ENCODE measurements around the gene SOX13.

The SOX13 gene

GRCh38 chr1:204132718-204133117, 59.8 kb downstream of the SOX13 start:
- DNase-seq: no peak

GRCh38 chr1:204134103-204134502, 61.2 kb downstream of the SOX13 start:
- DNase-seq: no peak

DNA sequence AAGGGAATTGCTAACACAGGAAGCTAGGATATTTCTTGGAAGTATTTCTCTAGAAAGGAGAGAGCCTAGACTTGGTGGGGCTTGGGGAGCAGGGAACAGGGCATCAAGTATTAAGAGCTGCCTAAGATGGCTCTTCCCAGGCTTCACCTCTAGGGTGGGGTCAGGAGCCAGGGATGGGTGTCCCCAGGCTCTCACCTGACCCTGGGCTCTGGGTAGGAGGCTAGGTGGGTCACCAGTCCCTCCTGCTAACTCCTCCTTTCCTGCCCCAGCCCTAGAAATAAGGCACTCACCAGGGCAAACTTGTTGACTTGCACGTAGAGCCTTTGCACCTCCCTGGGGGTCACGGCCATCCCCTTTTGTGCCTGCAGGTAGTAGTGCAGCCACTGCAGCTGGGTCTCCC, 63.9 kb downstream of the SOX13 start:
- no peak for DNase-seq

DNA sequence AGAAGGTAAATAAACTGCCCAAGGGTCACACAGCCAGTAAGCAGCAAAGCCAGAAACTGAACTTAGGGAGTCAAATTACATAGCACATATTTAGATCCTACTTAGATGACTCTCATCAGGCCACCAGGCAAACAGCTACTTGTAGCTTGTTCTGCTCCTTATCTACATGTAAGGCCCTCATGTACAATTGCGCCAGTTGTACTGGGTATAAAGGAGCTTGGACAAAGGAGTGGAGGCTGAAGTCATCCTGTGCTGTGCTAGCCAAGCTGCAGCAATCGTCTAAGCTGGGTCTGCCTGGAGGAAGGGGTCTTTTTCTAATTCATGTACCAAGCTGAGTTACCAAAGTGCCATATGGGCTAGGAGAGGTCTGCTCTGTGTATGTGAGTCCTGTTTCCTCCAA, 66.2 kb downstream of the SOX13 start:
- DNase-seq: no peak

- no peak for DNase-seq
These were observed 67.0 kb downstream of the SOX13 start for GRCh38 chr1:204139952-204140351.

DNA sequence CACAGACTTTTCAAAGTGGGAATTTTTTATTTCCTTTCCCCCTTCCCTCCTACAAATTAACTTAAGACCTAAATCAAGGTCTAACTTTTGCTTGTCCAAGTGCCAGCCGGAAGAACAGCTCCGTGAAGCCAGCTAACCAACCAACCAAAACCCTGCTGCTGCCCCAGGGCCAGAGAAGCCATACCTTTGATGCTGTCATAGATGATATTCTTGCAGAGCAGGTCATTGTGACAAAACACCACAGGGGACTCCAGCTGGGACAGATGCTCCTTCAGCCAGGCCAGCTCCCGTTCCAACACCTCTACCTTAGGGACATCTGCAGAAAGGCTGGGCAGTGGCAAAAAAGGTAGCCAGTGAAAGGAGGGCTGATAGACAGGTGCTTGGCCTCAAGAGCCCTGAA, 68.2 kb downstream of the SOX13 start:
- no peak for DNase-seq

GRCh38 chr1:204142032-204142974, 69.4 kb downstream of the SOX13 start:
- no peak for DNase-seq

DNA sequence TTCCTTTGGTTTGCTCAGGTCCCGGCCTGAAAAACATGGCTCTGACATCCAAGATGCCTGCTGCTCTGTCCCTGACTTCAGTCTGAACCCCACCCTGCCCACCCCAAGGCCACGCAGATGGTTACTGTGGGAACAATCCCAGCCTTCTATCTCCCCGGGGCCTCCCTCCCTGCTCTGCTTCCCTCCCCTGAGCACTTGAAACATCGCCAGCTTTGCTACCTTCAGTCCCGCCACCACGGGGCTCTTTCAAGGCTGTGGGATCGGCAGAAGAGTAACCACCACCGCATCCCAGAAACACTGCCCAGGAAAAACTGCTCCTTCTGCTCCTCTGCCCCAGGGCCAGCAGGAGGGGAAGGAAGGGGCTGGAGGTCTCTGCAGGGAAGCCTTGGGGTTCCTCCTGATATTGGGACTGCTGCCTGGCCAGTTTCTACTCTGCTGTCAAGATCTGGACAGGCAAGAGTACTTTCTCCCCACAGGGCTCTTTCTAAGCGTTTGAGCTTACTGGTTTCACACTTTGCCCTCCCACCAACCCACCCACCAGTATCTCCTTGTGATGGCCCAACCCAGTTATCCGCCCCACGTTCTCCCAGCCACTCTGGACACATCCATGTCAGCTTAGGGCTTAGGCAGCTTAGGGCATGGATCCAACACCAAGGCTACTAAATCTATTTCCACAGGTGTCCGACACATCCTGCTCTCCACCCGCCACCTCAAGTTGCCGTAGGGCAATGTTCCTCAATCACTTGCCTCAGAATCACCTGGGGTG, 70.5 kb downstream of the SOX13 start:
- no peak for DNase-seq

DNA sequence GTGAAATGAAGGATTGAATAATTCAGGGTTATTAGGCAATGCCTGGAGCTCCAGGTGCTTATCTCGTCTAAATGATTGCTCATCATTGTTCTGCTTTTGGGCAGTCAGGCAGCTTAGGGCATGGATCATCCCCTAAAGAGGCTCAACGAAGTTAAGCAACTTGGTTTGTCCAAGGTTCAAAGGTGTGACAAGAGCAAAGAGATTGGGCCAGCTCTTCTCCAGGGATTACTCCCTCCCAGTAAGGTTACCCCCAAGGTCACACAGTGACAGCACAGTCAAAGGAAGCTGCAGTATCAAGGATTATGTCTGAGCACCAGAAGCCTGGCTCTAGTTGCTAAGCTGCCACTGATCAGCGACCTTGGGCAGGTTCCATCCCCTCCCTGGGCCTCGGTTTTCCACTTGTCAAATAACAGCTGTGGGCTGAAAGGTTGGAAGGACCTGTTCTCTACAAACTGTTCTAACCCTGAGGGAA, 72.2 kb downstream of the SOX13 start:
- DNase-seq: no peak

- no peak for DNase-seq
These were observed 73.4 kb downstream of the SOX13 start for GRCh38 chr1:204146309-204146708.

- DNase-seq: no peak
These were observed 74.0 kb downstream of the SOX13 start for GRCh38 chr1:204146965-204147364.

DNA sequence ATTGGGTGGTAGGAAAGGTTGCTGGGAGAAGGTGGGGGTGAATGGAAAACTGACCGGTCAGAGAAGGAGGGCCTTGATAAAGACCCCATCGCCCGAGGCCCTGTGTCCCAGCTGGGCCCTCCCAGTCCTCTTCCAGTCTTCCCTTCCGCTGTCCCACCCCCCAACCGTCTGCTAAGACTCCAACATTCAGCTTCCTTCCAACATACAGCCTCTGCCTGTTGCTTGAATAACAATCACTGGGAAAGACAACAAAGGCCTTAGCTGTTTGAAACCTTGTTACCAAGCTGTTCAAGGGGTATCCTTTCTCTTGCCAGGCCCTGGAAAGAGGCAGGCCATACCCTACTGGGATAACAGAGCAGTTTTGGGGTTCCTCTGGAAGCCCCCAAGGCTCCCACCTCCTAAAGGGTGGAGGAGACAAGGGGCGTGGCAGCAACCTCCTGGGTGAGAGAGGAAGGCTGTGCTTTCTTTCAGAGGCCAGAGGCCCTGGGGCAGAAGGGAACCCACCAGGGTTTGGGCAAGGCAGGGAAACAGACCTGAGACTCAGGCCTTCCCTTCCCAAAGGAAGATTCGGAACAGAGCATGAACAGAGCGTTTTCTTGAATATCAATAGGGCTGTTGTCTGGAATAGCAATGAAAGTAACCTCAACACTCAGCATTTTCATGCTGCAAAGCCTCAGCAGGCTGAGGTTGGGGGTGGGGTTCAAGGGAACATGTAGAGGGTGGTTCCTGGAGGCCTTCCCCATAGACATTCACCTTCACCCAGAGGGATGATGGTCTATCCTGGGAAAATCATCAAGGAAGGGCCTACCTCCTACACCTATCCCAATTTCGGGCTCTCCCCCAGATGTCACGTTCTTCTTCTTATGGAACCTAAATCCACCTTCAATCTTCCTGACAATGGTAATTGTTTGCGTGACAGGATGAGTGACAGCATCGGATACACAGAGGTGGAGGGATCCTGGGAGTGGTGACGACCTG, 74.8 kb downstream of the SOX13 start:
- no peak for DNase-seq

GRCh38 chr1:204149107-204149506, 76.2 kb downstream of the SOX13 start:
- no peak for DNase-seq

- no peak for DNase-seq
These were observed 77.0 kb downstream of the SOX13 start for GRCh38 chr1:204149635-204150565.

DNA sequence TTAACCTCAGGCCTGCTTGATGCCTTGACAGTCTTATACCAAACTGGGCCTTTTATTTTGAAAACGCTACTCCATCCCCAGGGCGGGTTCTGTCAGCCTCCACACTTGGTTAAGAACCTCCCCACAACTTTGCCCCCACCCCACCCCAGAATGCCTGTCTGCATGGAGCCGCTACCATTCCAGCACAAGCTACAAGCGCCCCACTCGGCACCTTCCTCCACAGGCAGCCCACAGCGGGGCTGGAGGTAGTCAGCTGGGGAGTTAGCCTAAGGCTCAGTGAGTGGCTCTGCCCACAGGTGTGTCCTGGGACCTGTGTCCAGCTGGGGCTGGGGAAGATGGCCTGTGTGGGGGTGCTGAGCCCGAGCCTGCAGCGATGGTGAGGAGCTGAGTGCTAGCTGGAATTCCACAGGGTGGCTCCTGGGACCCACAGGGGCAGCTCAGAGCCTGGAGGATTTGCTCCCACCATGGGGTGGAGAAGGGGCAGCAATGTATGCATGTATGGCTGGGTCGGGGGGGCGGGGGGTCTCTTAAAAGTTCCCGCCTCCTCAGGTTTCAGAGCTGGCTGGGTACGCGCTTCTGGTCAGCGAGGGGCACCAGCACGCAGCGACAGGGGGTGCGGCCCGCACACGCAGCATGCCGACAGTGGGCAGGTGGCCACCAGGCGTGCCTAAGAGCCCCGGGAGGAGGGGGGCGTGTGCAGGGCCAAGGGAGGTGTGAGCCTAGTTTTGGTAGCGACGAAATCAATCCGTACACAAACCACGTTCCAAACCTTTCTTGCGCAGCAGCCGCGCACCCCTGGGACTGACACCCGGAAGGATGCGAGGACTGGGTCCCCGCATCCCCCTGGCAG, 78.0 kb downstream of the SOX13 start:
- no peak for DNase-seq

DNA sequence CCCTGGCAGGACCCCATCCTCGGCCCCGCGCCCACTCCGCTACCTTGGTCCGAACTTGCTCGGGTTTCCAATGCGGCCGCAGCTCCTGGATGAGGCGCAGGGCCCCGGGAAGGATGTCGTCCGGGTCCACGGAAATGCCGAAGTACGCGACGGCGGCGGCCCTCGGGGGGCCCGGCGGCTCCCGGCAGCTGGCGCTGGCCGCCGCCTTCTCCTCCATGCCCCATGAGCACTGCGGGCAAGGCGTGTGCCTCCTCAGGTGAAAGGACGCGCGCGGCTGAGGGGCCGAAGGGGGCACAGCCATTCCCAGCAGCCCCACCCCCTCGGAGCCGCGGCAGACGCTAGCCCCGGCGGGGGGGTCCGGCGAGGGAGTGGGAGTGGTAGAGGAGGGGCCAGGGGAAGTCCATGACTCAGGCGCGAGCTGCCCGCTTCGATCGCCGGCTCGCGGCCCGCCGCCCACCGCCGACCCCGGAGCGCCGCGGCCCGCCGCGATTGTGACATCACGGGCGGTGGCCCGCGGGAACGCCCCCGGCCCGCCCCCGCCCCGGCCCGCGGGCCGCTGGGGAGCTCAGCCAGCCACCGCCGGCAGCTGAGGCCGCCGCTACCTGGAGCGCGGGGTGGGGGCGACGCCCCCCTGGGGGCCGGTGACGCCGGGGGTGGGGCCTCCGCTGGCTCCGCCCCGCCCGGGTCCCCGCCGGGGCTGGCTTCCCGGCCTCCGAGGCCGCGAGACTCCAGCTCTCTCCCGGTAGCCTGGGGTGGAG, 78.8 kb downstream of the SOX13 start, which contains the start of gene ETNK2:
Gene ETNK2 (minus strand): TSS at position 493 of the 758 bp plus-strand sequence. CDS start 192 bp downstream, at position 301.
- peak; percentile 39 for DNase-seq

DNA sequence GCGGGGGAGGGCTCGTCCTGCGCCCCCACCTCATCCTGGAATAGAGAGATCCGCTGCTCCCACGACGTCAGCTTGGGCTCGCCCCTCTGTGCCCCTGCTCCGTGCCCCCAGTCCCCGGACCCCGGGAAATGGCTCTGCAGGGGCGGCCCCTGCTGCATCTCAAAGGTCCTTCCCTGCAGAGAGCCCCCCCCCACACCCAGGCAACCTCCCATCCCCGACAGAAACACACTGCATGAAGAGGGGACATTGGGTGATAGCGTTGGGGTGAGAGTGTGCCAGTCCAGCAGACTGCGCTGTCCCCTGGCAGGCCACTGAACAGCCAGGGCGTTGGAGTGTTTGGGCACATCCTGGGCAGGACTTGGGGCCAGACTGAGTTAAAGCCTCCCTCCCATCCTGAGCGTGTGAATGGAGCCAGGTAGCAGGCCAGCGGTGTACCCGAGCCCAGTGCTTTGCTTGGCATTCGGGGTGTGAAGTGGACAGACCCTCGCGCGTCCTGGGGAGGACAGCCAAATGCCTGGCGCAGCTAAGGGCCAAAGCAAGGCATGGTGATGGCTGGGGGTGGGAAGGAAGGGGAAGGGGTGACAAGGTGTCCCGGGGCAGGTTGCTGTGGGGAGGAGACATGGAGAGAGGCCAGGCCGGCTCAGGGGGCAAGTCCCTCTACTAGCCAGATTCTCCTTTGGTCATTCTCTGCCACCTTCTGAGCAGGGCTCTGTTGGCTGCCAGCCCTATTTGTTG, 79.6 kb downstream of the SOX13 start:
- no peak for DNase-seq

DNA sequence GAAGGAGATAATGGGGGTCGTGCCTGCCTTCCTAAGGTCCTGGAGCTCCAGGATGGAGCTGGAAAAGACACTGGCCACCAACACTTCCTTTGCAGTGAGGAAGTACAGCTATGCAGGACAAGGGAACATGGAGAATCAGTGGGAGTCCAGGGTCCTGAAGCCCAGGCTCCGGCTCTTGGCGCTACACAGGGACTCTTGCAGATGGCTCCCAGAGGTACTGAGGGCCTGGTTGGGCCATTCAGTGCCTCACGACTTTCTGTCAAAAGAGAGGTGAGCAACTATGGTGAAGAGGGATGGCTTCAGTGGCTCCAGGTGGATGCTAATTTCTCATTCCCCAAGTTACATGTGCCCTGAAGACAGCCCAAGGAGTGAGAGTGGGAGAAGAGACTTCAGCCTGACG, 80.8 kb downstream of the SOX13 start:
- DNase-seq: no peak
